Fibroblast of villous mesenchyme (primary cell): Measurements from ENCODE around the gene CYP24A1. TPM values are rescaled to one million over a fixed set of nuclear protein-coding genes. Genes with fewer than 3 reads are reported as not detected.
A peak's percentile ranks its signal among the peaks of the same experiment; 100 is the strongest.

ENCODE experiments used
- DNase-seq: peaks from one replicate; pipeline ENCODE4 v3.0.0-alpha.2; 2010; ENCODE audit warnings: low read depth
- H3K4me3 ChIP-seq: 2 replicates; pipeline ENCODE4 v1.5.1; 2011; ENCODE audit warnings: low read depth, mild to moderate bottlenecking, low read length
- CTCF ChIP-seq: IDR thresholded peaks from 2 replicates; pipeline ENCODE4 v1.5.1; 2012; ENCODE audit warnings: low read depth, mild to moderate bottlenecking, low read length; ENCODE audit not compliant: insufficient read depth
- total RNA-seq: library from RNA; depleted of rRNA; stranded (reverse); fragments of >200 nt; gene quantifications from 2 replicates; pipeline ENCODE4 v1.2.3, GENCODE V29; 2012

The CYP24A1 gene
- total RNA-seq, 1 donor: not detected

DNA sequence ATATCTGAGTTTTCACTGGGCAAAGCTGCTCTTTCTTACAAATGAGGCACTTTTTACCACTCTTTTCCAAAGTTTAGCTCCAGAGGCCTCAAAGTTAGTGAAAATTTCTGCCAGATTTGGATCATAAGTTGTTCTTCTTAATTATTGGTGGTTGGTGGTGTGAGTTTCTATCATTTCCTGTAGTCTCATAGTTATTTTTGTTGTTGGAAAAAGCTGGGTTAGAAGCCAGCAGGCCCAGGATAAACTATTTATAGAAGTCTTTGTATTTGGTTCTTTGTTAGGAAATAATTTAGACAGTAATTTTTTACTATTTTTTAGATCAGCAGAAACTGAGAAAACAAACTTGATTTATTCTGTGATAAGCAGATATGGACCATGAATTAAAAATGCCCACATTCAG lies 44.7 kb upstream of the CYP24A1 start:
- no peak overlapping the region for H3K4me3 ChIP-seq
- no peak for DNase-seq
- no peak for TF ChIP-seq CTCF

DNA sequence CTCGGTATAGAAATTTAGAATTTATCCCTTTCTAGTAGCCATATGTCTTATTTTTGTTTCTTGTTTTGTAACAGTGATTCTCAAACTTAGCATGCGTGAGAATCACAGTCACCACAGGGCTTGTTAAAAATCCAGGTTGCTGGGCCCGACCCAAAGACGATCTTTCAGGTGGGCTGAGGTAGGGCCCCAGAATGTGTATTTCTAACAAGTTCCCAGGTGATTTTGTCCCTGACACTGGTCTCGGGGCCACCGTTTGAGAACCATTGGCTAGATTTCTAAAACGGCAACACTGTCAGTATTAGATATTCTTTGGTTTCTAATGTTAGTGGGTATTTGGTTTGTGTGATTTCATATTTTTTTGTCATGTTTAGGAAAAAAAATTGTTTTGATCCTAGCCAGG lies 44.0 kb upstream of the CYP24A1 start:
- H3K4me3 ChIP-seq: no peak overlapping the region
- no peak for DNase-seq
- no peak for TF ChIP-seq CTCF

GRCh38 chr20:54215157-54215789 lies 41.5 kb upstream of the CYP24A1 start:
- H3K4me3 ChIP-seq: no peak overlapping the region
- no peak for DNase-seq
- no peak for TF ChIP-seq CTCF

- H3K4me3 ChIP-seq: no peak overlapping the region
- TF ChIP-seq CTCF: no peak
- DNase-seq: no peak
These were observed 40.8 kb upstream of the CYP24A1 start for GRCh38 chr20:54214566-54214965.

GRCh38 chr20:54212871-54213270 lies 39.1 kb upstream of the CYP24A1 start:
- H3K4me3 ChIP-seq: no peak overlapping the region
- DNase-seq: no peak
- no peak for TF ChIP-seq CTCF

- no peak for TF ChIP-seq CTCF
- peak; percentile 96 for DNase-seq
- H3K4me3 ChIP-seq: peak overlapping the region; percentile 12
These were observed 38.4 kb upstream of the CYP24A1 start for GRCh38 chr20:54212226-54212625.

- no peak for DNase-seq
- H3K4me3 ChIP-seq: peak overlapping the region; percentile 88
- no peak for TF ChIP-seq CTCF
These were observed 35.5 kb upstream of the CYP24A1 start for GRCh38 chr20:54209216-54209813.
